GOT3 (cell line): ENCODE measurements around the gene VGF.
"Not testable (repeated sequence)": the region's sequence is repeated elsewhere in the genome, so short reads cannot be mapped to it uniquely, and the experiment has no call there.

Experiments used
- DNase-seq: peaks from one replicate; lab custom pipeline; 2025; ENCODE audit warnings: mixed read lengths; lab: John Stamatoyannopoulos, UW

Gene VGF

DNA sequence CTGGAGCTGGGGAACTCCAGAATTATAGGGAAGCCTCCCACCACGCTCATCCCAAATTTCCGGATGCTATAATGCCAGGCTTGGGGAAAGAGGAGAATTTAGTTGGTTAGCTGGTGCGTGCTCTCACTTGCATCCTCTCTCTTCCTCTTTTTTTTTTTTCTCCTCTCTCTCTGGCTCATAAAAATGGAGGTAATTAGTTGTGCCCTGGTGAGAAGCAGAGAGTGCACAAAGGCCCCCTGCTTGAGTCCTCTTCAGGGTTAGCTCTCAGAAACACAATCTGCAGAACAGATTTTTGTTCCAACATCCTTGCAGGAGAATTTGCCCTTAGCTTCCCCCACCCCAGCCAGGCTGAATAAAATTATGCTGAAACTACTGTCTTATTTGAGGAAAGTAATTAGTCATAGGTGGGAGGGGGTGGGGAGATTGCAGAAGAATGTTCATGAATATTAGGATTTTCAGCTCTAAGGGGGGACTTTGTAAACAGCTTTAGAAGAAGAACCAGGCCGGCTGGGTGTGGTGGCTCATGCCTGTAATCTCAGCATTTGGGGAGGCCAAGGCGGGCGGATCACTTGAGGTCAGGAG is 30.9 kb downstream of the VGF start:
- DNase-seq = no peak

DNA sequence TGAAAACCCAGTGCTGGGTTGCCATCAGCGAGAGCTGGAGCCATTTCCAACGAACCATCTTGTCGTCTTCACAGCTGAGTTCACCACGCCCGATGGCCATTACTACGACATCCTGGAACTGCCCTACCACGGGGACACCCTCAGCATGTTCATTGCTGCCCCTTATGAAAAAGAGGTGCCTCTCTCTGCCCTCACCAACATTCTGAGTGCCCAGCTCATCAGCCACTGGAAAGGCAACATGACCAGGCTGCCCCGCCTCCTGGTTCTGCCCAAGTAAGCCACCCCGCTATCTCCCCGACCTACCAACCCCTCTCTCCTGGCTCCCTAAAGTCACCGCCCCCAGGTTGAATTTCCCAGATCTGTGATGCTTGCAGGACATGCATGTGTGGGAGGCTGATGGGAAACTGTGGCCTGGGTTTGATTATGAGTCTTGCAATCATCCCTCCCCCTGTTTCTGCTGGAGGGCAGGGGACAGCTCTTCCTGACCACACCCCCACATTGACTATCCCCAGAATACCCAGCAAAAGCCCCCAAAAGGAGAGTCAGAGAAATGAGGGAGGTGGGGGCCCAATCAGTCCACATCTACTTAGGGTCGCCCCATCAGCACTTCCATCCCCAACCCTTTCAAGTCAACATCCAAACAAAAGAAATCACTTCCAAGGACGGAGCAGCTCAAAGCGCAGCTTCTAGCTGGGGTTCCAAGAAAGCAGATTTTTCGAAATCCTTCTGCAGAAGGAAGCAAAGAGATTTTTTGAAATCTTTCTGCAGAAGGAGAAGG is 31.6 kb downstream of the VGF start:
- no peak for DNase-seq

DNA sequence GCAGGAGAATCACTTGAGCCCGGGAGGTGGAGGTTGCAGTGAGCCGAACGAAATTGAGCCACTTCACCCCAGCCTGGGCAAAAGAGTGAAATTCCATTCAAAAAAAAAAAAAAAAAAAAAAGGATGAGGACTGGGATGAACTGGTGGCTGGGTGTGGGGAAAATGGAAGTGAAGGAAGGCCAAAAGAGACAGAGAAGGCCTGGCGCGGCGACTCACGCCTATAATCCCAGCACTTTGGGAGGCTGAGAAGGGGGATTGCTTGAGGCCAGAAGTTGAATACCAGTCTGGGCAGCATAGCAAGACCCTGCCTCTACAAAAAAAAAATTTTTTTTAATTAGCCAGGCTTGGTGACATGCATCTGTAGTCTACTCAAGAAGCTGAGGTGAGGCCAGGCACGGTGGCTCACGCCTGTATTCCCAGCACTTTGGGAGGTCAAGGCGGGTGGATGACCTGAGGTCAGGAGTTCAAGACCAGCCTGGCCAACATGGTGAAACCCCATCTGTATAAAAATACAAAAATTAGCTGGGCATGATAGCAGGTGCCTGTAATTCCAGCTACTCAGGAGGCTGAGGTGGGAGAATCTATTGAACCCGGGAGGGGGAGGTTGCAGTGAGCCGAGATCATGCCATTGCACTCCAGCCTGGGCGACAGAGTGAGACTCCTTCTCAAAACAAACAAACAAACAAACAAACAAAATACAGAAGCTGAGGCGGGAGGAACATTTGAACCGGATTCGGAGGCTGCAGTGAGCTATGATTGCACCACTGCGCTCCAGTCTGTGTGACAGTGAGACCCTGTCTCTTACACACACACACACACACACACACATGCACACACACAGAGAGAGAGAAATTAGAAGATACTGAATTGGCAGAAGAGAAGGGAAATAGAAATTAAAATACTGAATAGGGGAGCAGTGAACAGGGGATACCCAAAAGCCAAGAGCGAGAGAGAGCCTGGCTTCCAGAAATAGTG is 32.5 kb downstream of the VGF start:
- not testable (repeated sequence) for DNase-seq

DNA sequence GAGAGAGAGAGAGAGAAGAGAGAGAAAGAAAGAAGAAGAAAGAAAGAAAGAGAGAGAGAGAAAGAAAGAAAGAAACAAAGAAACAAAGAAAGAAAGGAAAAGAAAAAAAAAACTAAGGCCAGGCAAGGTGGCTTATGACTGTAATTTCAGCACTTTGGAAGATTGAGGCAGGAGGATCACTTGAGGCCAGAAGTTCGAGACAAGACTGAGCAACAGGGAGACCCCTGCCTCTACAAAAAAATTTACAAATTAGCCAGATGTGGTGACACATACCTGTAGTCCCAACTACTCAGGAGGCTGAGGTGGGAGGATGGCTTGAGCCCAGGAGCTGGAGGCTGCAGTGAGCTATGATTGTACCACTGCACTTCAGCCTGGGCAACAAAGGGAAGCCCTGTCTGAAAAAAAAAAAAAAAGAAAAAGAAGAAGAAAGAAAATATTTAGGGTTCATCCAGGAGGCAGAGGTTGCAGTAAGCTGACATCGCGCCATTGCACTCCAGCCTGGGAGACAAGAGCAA is 35.7 kb downstream of the VGF start:
- DNase-seq = no peak

DNA sequence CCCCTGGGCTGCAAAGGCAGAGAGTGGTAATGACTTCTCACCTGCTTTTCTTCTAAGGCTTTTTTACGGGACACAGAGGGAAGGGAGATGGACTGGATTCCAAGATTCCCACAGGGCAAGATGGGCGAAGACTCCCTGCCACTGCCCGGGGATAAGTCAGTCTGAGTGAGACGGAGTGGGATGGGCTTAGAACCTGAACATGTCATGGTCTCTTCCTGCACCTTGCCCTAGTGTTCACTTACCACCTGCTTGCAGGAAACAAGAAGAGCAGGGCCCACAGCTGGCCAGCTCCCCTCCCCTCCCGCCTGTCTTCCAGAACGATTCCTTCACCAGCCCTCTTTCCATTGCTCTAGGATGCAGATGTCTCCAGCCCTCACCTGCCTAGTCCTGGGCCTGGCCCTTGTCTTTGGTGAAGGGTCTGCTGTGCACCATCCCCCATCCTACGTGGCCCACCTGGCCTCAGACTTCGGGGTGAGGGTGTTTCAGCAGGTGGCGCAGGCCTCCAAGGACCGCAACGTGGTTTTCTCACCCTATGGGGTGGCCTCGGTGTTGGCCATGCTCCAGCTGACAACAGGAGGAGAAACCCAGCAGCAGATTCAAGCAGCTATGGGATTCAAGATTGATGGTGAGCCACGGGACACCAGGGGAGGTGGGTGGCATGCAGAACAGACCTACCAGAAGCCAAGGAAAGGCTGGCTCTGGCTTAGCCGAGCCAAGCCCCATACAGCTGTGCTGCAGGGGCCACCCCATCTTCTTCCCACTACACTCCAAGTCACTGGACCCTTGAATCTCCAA is 37.1 kb downstream of the VGF start:
- DNase-seq = no peak

DNA sequence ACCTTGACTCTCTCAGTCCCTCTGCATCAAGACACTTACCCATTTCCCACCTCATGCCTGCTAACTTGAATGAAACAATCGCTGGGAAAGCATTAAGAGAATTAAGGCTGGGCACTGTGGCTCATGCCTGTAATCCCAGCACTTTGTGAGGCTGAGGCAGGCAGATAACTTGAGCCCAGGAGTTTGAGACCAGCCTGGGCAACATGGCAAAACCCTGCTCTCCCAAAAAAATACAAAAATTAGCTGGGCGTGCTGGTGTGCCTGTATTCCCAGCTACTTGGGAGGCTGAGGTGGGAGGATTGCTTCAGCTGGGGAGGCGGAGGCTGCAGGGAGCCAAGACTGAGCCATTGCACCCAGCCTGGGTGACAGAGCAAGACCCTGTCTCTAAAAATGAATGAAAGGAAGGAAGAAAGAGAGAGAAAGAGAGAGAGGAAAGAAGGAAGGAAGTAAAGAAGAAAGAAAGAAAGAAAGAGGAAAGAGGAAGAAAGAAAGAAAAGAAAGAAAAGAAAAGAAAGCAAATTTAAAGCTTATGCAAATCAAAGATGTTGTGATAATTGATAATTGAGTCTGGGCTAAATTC is 37.8 kb downstream of the VGF start:
- DNase-seq = no peak

DNA sequence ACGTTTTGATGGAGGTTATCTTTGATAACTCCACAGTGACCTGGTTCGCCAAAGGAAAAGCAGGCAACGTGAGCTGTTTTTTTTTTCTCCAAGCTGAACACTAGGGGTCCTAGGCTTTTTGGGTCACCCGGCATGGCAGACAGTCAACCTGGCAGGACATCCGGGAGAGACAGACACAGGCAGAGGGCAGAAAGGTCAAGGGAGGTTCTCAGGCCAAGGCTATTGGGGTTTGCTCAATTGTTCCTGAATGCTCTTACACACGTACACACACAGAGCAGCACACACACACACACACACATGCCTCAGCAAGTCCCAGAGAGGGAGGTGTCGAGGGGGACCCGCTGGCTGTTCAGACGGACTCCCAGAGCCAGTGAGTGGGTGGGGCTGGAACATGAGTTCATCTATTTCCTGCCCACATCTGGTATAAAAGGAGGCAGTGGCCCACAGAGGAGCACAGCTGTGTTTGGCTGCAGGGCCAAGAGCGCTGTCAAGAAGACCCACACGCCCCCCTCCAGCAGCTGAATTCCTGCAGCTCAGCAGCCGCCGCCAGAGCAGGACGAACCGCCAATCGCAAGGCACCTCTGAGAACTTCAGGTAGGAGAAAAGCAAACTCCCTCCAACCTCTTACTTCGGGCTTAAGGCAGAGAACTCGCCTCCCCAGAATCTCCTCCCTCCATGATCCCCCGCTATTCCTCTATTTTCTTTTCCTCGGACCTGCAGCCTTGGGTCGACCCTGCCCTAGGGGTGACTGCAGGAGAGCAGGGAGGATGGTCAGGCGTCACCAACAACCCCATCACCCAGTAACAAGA is 38.5 kb downstream of the VGF start, which contains the start of gene SERPINE1:
SERPINE1 (plus strand) TSS at position 454 of the 809 bp plus-strand sequence. CDS start 1,290 bp downstream, outside the sequence.
- DNase-seq = peak; percentile 94

DNA sequence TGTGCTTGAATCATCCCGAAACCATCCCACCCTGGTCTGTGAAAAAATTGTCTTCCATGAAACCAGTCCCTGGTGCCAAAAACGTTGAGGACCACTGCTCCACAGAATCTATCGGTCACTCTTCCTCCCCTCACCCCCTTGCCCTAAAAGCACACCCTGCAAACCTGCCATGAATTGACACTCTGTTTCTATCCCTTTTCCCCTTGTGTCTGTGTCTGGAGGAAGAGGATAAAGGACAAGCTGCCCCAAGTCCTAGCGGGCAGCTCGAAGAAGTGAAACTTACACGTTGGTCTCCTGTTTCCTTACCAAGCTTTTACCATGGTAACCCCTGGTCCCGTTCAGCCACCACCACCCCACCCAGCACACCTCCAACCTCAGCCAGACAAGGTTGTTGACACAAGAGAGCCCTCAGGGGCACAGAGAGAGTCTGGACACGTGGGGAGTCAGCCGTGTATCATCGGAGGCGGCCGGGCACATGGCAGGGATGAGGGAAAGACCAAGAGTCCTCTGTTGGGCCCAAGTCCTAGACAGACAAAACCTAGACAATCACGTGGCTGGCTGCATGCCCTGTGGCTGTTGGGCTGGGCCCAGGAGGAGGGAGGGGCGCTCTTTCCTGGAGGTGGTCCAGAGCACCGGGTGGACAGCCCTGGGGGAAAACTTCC is 39.2 kb downstream of the VGF start:
- DNase-seq = no peak

DNA sequence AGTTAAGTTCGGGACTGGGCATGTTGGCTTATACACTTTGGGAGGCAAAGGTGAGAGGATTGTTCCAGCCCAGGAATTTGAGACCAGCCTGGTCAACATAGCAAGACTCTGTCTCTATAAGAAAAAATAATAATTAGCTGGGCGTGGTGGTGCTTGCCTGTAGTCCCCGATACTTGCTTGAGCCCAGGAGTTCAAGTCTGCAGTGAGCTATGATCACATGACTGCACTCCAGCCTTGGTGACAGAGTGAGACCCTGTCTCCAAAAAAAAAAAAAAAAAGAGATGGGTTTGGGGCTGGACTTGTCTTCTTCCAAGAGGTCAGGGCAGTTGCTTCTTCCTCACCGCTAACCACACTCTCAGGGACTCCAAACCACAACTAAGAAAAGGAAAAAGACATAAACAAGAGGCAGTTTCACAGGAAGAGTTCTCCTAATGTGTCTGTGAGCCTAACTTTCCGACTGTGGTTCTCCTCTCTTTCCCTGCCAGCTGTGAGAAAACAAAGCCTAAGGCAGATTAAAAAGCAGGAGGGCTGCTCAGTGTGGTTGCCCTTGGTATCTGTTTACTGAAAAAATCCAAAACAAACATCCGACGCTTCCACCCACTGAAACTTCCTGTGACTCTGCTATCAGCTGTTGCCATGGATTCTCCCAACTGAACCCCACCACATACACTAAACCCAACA is 40.9 kb downstream of the VGF start:
- DNase-seq = peak; percentile 28

DNA sequence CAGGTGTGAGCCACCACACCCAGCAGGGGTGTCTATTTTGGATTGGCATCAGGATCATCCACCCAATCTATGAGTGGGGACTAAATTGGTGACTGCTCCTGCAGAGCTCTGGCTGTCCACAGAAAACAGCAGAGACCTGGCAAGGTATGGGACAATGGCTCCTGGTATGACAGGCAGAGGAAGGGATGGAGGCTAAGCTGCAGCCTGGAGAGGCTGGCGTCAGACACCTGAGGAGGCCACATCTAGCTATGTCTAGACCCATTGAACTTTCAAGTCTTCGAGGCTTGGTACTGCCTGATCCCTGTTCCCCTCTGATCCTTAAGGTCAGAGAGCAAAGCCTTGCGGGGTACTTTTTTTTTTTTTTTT is 41.7 kb downstream of the VGF start:
- DNase-seq = no peak

DNA sequence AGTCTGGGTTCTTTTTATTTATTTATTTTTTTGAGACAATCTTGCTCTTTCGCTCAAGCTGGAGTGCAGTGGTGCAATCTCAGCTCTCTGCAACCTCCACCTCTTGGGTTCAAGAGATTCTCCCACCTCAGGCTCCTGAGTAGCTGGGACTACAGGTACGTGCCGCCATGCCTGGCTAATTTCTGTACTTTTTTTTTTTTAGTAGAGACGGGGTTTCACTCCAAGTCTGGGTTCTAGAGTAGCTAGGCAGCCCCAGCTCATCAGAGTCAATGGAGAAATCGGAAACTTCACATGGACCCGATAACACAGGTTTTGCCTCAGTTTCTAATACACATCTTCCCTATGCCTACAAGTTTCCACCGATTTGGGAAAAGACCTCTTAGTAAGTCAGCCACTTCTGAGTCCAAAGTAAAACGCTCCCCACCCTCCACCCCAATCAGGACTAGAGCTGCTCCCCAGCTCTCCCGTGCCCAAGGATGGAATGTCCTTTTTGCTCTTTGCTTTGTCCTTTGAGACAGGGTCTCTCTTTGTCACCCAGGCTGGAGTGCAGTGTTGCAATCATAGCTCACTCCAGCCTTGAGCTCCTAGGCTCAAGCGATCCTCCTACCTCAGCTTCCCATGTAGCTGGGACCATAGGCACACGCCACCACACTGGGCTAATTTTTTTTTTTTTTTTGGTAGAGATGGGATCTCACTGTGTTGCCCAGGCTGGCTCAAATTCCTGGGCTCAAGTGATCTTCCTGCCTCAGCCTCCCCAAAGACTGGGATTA is 42.3 kb downstream of the VGF start:
- no peak for DNase-seq

DNA sequence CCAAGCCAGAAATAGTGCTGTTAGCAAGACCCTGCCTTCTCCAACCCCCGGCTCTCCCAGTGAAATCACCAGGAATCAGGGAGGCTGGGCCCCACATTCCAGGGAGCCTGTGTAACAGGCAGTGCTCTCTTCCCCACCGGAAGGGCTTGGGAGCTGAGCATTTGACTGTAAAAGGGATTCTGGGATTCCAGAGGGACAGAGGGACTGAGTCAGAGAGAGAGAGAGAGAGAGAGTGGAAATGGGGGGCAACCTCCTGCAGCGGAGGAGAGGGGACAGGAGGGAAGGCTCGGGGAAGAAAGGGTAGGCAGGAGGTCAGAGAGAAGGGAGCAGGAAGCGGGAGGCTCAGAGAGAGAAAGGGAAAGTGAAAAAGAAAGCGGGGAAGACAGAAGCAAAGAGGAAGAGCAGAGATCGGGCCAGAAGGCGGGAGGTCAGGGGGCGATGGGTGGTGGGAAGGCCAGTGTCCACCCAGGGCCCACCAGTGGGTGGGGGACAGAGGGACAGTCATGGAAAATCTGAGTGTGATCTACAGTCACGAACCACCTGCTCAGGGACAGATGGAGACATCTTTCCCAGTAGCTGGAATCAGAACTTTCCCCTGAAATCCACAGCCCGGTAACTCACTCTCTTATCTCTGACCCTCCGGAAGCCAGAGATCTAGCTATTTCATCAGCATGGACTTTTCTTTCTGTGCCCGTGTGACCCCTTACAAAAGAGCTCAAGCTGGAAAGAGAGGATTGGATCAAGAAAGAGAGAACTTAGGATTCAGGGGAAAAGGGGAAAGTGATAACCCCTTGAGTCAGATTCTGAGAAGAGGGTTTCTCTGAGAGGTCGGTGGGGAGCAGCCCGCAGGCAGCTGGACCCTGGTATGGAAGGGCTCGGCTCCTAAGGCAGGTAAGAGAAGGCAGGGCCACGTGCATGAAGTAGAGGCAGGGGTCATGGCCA is 43.1 kb downstream of the VGF start:
- peak; percentile 62 for DNase-seq

DNA sequence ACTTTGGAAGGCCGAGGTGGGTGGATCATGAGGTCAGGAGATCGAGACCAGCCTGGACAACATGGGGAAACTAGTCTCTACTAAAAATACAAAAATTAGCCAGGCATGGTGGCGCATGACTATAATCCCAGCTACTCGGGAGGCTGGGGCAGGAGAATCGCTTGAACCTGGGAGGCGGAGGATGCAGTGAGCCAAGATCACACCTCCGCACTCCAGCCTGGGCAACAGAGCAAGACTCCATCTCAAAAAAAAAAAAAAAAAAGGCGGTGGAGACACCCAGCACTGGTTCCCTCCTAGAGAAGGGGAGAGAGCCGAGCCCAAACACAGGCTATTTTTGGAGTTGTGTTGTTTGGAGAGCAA is 43.8 kb downstream of the VGF start:
- not testable (repeated sequence) for DNase-seq

DNA sequence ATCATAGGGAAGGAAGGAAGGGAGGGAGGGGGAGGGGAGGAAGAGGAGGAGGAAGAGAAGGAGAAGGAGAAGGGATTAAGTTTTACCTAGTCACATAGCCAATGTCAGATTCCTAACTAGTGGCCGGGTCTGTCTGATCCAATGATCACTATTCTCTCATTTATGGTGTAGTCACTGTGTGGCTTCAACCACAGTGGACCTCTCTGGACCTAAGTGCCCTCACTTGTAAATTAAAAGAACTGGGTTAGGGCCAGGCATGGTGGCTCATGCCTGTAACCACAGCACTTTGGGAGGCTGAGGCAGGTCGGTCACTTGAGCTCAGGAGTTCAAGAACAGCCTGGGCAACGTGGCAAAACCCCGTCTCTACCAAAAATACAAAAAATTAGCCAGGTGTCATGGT is 45.1 kb downstream of the VGF start:
- DNase-seq = no peak

DNA sequence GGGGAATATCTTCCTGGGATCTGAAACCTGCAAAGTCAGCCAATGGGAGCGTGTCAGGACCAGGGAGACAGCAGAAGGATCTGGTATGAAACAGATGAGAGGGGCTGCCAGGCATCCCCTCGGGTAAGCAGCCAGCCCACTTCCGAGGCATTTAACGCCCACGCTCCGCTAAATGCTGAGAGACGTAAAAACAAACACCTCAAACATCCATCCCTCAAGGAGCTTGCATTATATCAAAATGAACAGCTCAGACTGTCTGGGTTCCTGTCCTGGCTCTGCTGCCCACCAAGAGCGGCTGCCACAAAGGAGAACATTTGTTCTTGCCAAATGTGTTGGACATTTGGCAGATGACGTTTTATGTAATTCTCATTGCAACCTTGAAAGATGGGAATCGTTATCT is 45.5 kb downstream of the VGF start:
- DNase-seq = no peak

DNA sequence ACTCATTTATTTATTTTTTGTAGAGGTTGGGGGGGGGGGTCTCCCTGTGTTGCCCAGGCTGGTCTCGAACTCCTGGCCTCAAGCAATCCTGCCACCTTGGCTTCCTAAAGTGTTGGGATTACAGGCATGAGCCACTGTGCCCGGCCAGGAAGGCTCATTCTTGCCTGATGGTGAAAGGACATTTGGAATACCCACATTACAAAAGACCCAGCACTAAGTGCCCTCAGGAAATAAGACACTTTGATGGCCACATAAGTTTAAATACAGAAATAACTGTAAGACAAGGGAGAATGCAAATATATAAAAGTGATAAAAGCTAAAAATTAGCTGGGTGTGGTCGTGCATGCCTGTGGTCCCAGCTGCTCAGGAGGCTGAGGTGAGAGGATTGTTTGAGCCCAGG is 46.5 kb downstream of the VGF start:
- DNase-seq = no peak

DNA sequence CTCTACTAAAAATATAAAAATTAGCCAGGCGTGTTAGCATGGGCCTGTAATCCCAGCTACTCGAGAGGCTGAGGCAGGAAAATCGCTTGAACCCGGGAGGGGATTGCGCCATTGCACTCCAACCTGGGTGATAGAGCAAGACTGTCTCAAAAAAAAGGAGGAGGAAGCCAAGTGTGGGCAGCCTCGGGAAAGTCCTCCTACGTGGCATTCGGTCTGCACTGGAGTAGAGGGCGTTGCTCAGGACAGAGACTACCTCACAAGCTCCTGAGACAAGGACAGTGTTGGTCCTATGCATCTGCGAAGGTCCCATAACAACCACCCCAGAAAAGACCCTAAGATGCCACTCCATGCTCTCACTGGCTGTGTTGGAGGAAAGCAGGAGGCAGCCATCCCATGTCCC is 48.5 kb downstream of the VGF start:
- DNase-seq = no peak
